HG03060 (cell line): ENCODE results near the gene PSMG4.

Experiments used
- ATAC-seq: cut with Tn5 transposase; IDR thresholded peaks from one replicate; pipeline ENCODE4 v1.9.1; 2021; ENCODE audit warnings: low read depth, moderate number of reproducible peaks; ENCODE audit not compliant: unreplicated experiment

Gene PSMG4

DNA sequence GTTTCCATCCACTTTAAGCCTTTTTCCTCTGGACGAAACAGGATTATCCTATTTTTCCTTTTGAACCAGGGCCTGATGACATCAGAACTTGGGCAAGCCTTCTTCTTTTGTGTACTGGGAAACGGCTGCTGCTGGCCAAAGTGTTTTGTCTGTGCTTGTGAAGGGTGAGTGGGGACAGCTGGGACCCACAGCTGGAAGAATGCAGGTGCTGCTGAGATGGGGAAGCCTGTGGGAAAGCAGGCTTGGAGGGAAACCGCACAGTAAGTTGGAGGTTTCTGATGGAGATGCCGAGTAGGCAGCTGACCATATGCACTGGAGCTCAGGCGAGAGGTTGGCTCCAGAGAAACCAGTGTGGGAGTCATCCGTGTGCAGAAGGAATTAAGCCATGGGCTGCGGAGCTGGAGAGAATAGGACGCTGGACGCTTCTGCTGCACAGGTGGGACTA lies 8.5 kb upstream of the PSMG4 start:
- ATAC-seq, result no peak

DNA sequence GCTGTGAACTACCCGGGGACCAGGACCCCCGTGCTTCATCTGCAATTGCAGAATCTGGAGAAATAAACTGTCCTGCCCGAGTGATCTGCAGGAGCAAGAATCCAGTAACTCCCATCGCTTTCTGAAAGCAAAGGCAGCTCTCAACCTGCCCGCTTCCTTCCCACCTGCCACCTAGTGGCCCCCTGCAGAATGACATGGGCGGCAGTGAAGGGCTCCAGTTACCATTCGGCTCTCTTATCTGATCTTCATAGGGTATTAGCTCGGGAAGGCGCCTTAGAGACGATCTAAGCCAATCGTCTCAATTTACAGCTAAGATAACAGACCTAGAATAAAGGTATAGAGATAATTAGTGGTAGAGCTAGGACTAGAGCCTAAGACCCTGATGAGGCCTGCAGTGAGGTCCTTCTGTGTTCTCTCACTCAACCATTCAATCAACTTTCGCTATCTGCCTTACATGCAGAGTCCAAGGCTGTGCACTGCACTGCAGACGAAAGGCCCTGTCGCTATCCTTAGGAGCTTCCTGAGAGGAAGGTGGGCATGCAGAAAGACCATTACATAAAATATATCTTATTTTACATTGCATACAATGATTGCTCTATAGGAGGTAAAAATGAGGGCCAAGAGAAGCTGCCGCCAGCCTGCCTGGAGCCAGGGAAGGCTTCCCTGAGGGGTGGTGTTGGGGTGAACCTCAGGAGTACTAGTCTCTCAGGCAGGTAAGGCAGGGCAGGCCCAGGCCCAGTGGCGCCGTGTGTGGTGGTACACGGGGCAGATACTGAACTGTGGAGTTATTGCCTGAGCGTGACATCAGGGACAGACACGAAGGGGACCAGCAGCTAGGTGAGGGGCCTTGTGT lies 7.1 kb upstream of the PSMG4 start:
- no peak for ATAC-seq

DNA sequence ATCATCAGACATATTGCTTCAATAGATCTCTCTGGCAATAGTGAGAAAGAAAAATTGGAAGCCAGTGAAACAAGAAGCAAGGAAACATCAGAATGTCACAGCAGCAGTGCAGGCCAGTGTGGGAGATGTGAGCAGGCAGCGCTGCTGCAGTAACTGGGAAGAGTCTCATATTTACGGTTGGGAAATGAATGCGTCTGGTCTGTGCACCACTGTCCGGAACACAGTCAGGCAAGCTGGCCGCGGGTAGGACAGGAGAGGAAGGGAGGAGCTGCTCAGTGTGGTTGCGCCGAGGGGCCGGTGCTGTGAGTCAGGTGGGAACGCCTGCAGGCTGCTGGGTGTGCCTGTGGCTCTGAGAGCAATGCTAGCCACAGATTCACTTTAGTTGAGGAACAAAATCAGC lies 6.4 kb upstream of the PSMG4 start:
- no peak for ATAC-seq

DNA sequence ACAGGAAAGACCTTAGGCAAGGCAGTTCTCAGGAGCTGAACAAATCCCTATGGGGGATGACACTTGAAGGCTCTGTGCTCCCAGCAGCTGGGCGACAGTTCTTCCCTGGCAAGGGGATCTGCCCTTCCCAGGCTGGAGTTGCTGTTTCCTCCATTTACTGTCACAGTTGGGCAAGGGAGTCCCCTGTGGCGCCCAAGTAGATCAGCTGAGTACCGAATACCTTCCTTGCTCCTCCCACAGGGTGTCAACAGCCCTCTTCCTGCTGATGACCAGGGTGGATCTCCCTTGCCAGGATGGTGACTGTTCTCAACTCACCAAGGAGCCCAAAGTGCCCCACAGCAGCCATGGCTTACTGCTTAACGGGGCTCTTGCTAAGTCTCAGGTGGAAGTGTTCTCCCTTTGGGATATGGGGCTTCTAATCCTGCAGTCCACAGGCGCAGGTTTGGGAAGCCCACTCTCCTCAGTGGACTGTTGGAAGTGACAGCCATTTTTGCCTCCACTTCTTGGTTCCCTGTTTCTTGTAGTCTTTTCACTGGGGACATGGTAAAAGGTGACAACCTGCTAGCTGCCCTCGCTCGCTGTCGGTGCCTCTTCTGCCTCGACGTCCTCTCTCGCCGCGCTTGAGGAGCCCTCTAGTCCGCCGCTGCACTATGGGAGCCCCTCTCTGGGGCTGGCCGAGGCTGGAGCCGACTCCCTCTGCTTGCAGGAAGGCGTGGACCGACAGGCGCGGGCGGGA lies 5.7 kb upstream of the PSMG4 start:
- no peak for ATAC-seq

DNA sequence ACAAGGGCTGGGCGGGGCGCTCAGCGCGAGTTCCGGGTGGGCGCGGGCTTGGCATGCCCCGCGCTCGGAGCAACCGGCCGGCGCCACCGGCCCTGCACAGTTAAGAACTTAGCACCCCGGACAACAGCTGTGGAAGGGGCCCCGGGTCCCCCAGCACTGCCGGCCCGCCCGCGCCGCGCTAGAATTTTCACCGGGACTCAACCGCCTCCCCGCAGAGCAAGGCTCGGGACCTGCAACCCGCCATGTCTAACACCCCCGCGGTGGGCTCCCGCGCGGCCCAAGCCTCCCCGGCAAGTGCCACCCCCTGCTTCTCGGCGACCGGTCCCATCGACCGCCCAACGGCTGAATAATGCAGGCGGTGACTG lies 5.2 kb upstream of the PSMG4 start:
- ATAC-seq, result no peak

DNA sequence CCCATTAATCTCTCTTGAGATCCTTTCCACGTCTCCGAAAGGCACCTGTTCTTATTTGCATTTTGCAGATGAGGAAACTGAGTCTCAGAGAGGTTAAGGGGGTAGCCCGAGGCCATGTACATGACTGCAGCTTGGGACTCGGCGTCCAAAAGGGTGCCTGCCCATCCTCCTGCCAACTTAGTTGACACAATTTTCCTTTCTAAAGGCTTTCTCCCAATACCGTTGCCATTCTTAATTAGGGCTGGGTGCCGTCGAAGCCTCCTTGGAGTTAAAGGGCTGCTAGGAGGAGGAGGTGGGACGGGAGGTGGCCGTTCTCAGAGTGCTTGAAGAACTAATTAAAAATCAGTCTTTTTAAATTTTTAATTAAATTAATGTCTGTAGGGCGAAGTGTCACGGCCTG lies 546 bp upstream of the PSMG4 start:
- ATAC-seq, result no peak

DNA sequence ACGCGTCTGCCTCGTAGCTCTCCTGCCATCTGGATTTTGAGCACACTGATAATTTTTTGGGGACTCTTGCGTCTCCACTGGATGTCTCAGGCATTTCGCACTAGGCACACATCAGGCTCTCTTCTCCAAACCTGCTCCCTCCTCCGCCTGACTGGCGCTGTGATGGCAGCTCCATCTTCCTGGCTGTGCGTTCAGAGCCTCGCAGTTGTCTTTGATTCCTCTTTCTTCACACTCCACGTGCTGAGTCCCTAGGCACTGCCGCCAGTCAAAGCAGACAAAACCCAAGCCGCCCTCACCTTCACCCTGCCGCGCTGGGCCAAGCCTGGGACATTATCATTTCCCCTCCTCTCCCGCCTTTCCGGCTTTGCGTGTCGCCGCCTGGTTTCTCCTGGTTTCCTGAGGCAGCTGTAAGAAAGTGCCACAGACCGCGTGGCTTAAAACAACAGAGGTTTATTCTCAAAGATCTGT lies 778 bp downstream of the PSMG4 start:
- ATAC-seq, result no peak

DNA sequence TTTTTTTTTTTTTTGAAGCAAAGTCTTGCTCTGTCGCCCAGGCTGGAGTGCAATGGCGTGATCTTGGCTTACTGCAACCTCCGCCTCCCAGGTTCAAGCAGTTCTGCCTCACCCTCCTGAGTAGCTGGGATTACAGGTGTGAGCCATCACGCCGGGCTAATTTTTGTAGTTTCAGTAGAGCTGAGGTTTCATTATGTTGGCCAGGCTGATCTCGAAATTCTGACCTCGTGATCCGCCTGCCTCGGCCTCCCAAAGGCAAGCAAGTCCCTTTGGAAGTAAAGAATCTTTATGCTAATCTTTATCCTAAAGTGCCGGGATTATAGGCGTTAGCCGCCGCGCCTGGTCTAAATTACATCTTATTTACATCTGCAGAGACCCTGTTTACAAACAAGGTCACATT lies 1.5 kb downstream of the PSMG4 start:
- ATAC-seq, result no peak

DNA sequence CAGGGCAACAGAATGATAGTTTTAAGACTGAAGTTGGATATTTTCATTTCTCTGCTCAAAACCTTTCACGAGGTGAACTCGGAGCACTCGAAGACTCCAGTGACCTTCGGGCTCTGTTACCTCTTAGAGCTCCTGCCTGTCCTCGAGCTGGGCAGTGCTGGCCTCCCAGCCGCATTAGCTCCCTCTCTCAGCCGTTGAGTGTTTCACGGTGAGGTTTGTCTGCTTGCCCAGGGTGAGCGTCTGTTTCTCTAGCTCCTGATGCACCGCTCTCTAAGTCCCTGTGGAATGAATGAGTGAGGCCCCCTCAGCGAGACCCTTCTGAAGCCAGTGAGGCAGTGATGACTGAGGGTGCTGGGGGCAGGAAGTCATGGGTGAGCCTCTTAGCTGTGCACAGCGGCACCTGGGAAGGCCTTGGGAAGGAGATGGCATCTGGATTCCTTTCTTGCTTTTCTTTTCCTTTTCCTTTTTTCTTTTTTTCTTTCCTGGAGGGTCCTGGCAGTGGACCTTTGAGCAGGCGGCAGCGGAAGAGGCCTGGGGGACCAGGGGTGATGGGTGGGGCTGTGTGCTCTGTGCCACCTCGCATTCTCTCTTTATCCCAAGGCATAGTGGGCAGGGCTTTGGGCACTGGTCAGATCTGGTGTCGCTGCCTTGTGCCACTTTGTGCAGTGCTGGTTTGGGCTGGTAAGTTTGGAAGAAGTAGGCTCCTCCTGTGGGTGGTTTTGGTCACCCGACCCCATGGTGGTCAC lies 2.2 kb downstream of the PSMG4 start:
- no peak for ATAC-seq

DNA sequence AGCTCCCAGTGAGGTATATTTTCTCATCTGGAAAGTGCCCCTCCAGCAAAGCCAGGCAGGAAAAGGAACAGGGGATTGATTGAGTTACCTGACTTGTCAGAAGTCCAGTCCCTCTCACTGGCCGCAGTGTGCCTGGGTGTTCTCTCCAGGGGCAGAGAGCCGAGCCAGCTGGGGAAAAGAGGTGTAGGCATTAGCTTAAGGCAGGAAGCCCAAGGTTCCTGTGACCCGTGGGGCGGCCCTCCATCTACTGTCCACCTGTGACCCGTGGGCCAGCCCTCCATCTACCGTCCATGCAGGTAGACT lies 2.7 kb downstream of the PSMG4 start:
- ATAC-seq, result no peak

DNA sequence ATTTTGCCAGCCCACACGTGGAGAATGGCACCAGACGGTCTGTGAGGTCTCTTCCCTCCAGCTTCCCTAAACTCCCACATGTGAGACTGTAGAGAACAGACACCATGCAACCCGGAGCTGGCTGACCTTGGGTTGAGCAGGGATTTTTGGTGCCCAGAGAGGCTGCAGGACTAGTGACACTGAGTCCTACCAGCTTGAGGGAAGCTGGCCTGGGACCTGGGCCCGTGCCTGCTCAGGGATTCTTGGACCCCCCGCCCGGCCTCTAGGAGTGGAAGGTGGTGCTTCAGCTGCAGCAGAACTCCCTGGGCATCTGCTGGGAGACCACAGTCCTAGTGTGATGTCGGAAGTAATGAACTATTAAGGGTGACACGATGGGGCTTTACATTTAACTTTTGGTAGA lies 3.2 kb downstream of the PSMG4 start:
- no peak for ATAC-seq

DNA sequence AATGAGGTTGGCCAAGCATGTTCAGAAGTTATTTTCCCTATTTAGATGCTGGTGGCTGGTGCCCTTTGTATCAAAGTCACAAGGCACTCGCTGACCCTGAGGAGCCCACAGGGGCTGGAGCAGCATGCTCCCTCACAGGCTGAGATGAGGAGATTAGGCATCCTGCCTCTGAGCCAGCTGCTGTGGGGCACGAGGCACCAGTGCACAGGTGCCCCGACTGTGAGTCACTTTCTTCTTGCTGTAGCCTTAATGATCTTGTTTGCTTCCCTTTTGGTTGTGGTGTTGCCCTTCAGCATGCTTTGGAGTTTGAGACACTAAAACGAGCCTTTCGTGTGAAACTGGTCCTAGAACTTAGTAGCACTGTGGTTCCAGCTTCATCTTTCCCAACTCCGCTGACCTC lies 4.3 kb downstream of the PSMG4 start:
- no peak for ATAC-seq

DNA sequence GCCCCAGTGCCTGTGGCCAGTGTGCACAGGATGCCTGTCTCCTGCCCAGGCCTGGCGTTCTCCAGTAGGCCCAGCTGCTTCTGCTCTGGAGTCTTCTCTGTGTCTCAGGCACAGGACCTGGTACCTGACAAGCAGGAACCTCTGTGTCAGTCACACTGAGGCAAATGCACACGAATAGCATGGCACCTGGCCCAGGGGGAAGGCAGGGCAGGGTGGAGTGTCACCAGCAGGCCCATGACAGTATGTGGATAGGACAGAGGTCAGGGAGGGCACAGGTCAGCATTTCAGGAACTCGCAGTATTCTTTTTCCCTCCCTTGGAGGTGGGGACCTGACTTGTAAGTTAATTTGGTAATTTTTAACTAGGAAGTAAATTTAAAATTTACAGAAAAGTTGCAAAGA lies 5.6 kb downstream of the PSMG4 start:
- ATAC-seq, result no peak

DNA sequence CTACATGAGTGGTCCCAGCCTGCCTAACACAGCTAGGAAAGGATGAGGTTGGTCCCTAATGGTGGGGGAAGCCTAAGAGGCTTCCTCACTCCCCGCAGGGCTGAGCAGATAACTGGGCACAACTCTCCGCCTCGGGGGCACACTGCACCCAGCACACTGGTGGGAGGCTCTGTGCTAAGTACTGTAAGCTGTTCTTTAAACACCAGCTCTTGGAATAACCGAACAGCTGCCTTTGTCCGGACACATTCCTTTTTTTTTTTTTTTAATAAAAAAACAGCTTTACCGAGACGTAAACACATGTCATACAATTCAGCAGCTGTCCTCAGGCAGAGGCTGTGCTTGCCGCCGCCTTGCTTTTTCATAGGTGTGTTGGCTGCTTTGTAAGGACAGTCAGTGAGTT lies 6.9 kb downstream of the PSMG4 start:
- ATAC-seq, result no peak

DNA sequence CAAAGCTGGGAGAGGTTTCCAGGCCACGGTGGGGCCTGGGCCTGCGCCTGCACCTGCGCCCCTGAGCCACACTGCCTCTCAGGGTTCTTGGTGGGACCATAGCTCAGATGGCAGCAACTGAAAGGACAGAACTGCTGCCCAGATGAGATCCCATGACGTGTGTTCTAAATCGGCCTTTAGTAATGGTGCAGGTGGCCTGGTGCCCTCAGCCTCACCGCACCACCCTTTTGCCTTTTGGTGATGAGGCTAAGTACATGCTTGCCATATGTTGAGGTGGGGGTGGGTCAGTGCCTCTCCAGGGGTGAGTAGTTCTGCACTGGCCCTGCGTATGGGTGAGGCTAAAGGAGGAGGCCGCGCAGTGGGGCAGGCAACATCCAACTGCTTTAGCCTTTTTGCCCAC lies 7.4 kb downstream of the PSMG4 start:
- ATAC-seq, result no peak

DNA sequence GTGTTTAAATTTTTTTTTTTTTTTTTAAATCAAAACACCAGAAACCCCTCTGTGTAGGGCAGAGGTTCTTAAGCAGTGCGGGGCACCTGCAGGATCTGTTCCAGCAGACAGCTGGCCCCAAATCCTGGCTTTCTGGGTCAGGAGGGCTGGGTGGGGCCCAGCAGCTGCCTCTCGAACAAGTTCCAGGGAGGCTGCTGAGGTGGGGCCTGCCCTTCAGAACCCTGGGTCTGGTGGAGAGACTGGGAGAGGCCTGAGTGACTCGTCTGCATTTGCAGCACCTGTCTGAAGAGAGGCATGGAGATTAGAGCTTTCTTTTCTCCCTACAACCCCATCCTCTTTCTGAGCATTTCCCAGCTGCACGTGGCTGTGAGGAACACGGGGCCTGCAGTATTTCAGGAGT lies 8.4 kb downstream of the PSMG4 start:
- ATAC-seq, result no peak

DNA sequence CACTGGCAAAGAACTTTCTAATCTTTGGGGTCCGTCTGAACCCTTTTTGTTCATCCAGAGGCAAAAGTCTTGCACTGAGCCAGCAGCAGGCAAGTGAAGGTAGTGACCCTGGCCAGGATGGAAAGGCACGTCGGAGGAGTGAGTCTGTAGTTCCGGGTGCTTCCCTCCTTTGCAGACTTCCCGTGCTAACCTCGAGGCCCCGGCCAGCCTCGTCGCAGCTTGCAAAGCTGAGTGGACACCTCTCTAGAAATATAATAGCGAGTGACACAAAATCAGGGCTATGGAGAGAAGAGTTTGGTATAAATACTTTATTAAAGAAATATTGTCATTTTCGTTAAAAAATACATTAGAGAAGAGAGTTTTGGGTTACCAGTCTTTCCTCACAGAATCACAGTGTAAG lies 9.9 kb downstream of the PSMG4 start:
- no peak for ATAC-seq

DNA sequence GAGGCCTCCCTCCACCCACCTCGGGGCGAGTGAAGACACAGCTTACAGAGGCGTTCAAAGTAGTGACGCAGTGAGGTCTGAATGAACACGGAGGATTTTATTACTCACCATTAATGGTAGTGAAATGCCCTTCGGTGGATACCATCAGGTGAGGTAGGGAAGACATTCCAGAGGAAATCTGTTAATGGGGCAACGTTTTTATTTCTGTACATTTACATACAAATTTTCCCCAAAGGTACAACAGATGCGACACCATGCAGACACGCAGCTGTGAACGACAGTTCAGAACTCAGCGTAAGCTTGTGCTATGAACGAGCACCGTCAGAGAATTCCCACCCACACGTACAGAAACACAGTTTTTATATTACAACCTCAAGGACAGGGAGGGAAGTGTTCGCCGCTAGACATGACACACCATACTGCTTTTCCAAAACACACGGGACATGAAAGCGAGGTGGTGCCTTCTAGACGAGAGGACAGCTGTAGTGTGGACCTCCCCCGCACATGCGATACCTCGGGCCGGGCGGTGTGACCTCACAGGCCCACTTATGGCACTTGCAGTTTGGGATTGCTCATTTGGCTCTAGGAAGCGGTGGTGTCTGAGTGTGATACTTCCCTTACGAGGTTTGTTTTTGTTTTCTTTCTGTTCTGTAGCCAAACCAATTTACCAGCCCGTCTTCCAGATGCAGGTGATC lies 10.7 kb downstream of the PSMG4 start:
- ATAC-seq, result no peak

DNA sequence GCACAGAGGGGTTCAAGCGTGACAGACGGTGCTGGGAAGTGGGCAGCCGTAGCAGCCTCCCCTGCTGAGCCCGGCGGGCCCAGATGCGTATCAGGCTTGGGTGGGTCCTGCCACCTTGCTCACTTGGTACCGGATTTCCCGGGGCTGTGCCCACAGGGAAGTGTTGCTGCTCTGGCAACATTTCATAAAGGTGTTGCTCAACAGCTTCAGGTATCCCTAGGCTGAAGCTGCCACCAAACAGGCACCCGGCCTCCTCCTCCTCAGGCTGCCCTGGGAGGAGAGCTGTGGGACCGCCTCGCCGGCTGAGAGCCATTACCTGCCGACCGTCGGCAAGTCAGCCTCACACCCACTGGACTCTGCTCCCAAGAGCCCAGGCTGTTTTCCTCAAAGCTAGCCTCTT lies 11.5 kb downstream of the PSMG4 start:
- ATAC-seq, result no peak

DNA sequence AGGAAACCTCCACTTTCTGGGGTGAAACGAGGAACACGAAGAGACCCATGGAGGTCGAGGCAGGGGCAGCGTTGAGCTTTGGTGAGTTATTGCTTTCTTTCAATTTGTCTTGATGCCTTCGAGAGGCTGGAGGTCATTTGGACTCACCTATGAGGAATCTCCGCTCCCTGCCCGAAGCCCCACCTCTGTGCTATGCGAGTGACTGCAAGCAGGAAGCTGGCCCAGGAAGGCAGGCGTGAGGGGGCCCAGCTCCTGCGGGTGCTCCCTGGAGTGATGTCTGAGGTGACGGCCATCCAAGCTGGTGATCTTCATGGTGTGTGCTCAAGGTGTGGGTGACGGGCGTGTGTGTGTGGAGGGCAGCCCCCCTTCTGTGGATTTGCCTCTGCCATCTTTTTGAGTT lies 13.0 kb downstream of the PSMG4 start:
- no peak for ATAC-seq
